Endothelial cell of umbilical vein (primary cell): Measurements from ENCODE around the gene C10orf105. TPM values are rescaled to one million over a fixed set of nuclear protein-coding genes. Genes with fewer than 3 reads are reported as not detected.

Source experiments
- BruUV-seq: library from RNA; stranded (reverse); fragments of 400-500 nt; replicated peaks from 2 replicates; lab custom pipeline; 2021; lab: Mats Ljungman, UMichigan
- CTCF ChIA-PET: fragments of 300-600, 350-600 bp; sonication (Branson Sonifier 250); formaldehyde crosslinking; loops from one replicate; lab custom pipeline; 2021; ENCODE audit warnings: antibody characterized with exemption, inconsistent platforms; lab: Charles Lee
- POLR2A ChIA-PET: fragments of 300-600, 350-600 bp; sonication (Branson Sonifier 250); formaldehyde crosslinking; loops from one replicate; lab custom pipeline; 2021; ENCODE audit warnings: antibody characterized with exemption, inconsistent platforms; lab: Charles Lee
- DNase-seq: peaks from one replicate; pipeline ENCODE4 v3.0.0-alpha.2; 2011; ENCODE audit warnings: low read depth, low spot score
- FAIRE-seq: peaks from 2 replicates; lab custom pipeline; 2011; peaks lifted over from hg19 to GRCh38; lab: Jason Lieb, UNC
- H2AFZ ChIP-seq: 2 replicates; pipeline ENCODE4 v1.6.0; 2012; ENCODE audit warnings: low read depth, low read length, control low read depth, inconsistent platforms
- H3K27ac ChIP-seq: 2 replicates; pipeline ENCODE4 v1.5.1; 2011; ENCODE audit warnings: low read depth, mild to moderate bottlenecking, control low read depth, low read length, moderate library complexity; ENCODE audit not compliant: insufficient read depth
- H3K27me3 ChIP-seq, 2 experiments: 2 replicates each; pipeline versions ENCODE4 v1.6.0 to v1.6.1; 2011; ENCODE audit warnings: low read length in 2 of 2, mixed read lengths in 1 of 2; ENCODE audit not compliant: control insufficient read depth in 2 of 2, insufficient read depth in 2 of 2
- H3K36me3 ChIP-seq, 2 experiments: 2 replicates in 1 of 2; 3 replicates in 1 of 2; pipeline ENCODE4 v1.5.1; 2011; ENCODE audit warnings: low read length in 2 of 2, mild to moderate bottlenecking in 1 of 2, moderate library complexity in 1 of 2; ENCODE audit not compliant: control insufficient read depth in 2 of 2, insufficient read depth in 2 of 2; ENCODE audit errors: extremely low read depth in 1 of 2
- H3K4me1 ChIP-seq: 3 replicates; pipeline ENCODE4 v1.5.1; 2011; ENCODE audit warnings: mild to moderate bottlenecking, low read length; ENCODE audit not compliant: control insufficient read depth, insufficient read depth; ENCODE audit errors: extremely low read depth
- H3K4me2 ChIP-seq: 2 replicates; pipeline ENCODE4 v1.6.1; 2011; ENCODE audit warnings: low read length, control low read depth, mixed read lengths; ENCODE audit not compliant: insufficient read depth
- H3K4me3 ChIP-seq, 3 experiments: fragments of 200-600 bp in 1 of 3; sonication (generic), shearing (Covaris generic) in 1 of 3; replicated peaks in 1 of 3; 2 replicates each; pipeline ENCODE4 v1.5.1; 2011 to 2016; ENCODE audit warnings: control low read depth in 3 of 3, low read length in 3 of 3, mild to moderate bottlenecking in 2 of 3, inconsistent platforms in 1 of 3, low read depth in 1 of 3, moderate library complexity in 1 of 3; ENCODE audit not compliant: insufficient read depth in 1 of 3
- H3K79me2 ChIP-seq: 2 replicates; pipeline ENCODE4 v1.6.0; 2012; ENCODE audit warnings: low read length, inconsistent platforms; ENCODE audit not compliant: control insufficient read depth, insufficient read depth
- H3K9ac ChIP-seq: replicated peaks from 2 replicates; pipeline ENCODE3; 2011; ENCODE audit warnings: low read length, control low read depth; ENCODE audit not compliant: insufficient read depth; ENCODE audit errors: extremely low read depth
- H3K9me1 ChIP-seq: replicated peaks from 3 replicates; pipeline ENCODE4 v1.6.0; 2011; ENCODE audit warnings: mild to moderate bottlenecking, low read length; ENCODE audit not compliant: control insufficient read depth, insufficient read depth; ENCODE audit errors: extremely low read depth
- H3K9me3 ChIP-seq: replicated peaks from 2 replicates; pipeline ENCODE4 v1.5.1; 2012; ENCODE audit warnings: low read length, inconsistent platforms; ENCODE audit not compliant: control insufficient read depth, insufficient read depth
- H4K20me1 ChIP-seq: replicated peaks from 2 replicates; pipeline ENCODE3; 2011; ENCODE audit warnings: mild to moderate bottlenecking, low read length; ENCODE audit not compliant: control insufficient read depth, insufficient read depth; ENCODE audit errors: extremely low read depth
- EZH2 ChIP-seq: IDR thresholded peaks from 2 replicates; pipeline ENCODE4 v1.6.1; 2012; ENCODE audit warnings: borderline replicate concordance, low read depth, mild to moderate bottlenecking, moderate library complexity, low read length, inconsistent platforms; ENCODE audit not compliant: severe bottlenecking
- FOS ChIP-seq: IDR thresholded peaks from 2 replicates; pipeline ENCODE4 v1.6.1; 2011; ENCODE audit warnings: mild to moderate bottlenecking, low read length, moderate library complexity, borderline replicate concordance; ENCODE audit not compliant: insufficient read depth
- GATA2 ChIP-seq: IDR thresholded peaks from 2 replicates; pipeline ENCODE4 v1.7.0; 2011; ENCODE audit warnings: low read depth, mild to moderate bottlenecking, moderate library complexity, mixed read lengths, low read length; ENCODE audit not compliant: insufficient read length, insufficient read depth
- MYC ChIP-seq: IDR thresholded peaks from one replicate; pipeline ENCODE4 v1.6.1; 2011; ENCODE audit warnings: mild to moderate bottlenecking, low read depth, low read length
- dilution Hi-C: fragments of 300-500 bp; cut with MboI; formaldehyde crosslinking; loops from one replicate; pipeline ENCODE4 v1.15.0; 2019; ENCODE audit warnings: low sequenced_read_pairs; ENCODE audit not compliant: extremely low pct_ligation_motif_present
- intact Hi-C: fragments of 100-400 bp; cut with micrococcal nuclease; formaldehyde crosslinking; loops from one replicate; pipeline ENCODE4 v1.10.0; 2022
- polyA plus RNA-seq, 4 experiments: library from polyadenylated mRNA; depleted of rRNA in 3 of 4; stranded (reverse) in 3 of 4; unstranded in 1 of 4; fragments of >200 nt; gene quantifications; 2 replicates each; pipeline versions ENCODE4 v1.2.1 to v1.2.3, GENCODE V29; 2011 to 2012; ENCODE audit warnings: missing spikeins in 1 of 4
- total RNA-seq: library from RNA; stranded (reverse); gene quantifications from 2 replicates; pipeline ENCODE4 v1.2.3, GENCODE V29; 2021
- TF ChIP-seq, protein P1 (sequence below), 2 donors: IDR thresholded peaks; 1 replicate in 1 of 2; 2 replicates in 1 of 2; pipeline ENCODE4 v1.5.1; 2011; ENCODE audit warnings: low read length in 2 of 2, mild to moderate bottlenecking in 2 of 2, moderate library complexity in 2 of 2, control low read depth in 1 of 2, inconsistent platforms in 1 of 2, low read depth in 1 of 2; ENCODE audit not compliant: insufficient read depth in 1 of 2; ENCODE audit errors: extremely low read depth in 1 of 2

Gene C10orf105
- total and polyA plus RNA-seq, 2 donors (not counting 3 experiments of a cell fraction or from before 2014, with no cell fraction given), result not detected

DNA sequence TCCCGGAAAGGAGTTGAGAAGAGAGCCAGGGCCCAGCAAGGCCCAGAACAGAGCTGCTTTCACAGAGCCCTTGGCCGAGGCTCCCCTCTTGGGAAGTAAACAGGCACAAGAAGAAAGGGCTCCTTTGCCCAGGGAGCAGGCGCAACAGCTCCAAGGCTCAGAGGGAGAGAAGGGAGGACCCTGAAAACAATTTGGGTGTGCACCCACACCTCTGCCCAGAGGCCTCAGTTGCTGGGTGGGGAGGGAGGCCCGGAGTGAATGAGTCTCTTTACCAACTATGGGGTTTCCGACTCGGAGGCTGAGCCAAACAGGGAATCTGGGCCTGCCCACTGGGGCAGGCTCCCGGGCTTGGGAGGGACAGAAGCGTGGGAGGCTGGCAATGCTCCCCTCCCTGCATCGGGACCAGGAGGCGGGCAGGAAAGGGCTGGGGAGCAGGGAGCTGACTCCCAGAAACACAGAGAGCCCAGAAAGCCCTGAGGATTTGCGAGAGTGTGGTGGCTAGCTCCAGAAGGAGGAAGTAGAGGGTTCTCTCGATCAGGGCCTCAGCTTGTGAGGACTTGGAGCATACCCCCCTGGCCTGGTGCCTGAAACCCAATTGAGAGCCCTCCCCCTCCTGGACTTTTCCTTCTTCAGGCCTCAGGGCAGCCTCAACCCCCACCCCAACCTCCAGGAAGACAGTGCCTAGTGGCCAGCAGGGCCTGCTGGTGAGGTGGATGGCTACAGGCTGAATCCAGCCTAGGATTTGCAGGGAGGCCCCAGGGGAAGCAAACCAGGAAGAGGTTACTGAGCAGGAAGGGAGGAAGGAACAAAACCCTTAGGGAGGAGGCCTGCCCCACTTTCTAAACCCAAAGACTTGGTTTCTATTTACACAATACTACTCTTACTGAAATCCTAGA is 6.2 kb downstream of the C10orf105 start:
- POLR2A ChIA-PET, result no interaction called here
- CTCF ChIA-PET, result interaction anchor here (1.0 to 3.1 kb wide), 4 partner anchors 18 to 395 kb away, joined by 3 to 20 read pairs (median 4); partner anchors contain the start of genes SLC29A3 and VSIR
- Histone ChIP-seq H3K27ac (no peak overlapping the region), H3K4me3 (no peak overlapping the region), H3K4me2 (no peak overlapping the region), H4K20me1 (no peaks in the 10 kb centered on the region), H3K4me1 (peaks cover 3% of the 10 kb centered on the region), H2AFZ (peak overlapping the region; percentile 17), H3K36me3 (no peaks in the 10 kb centered on the region), H3K9me1 (no peaks in the 10 kb centered on the region), H3K9me3 (no peaks in the 10 kb centered on the region), H3K27me3 (peaks cover 0 to 2% of the 10 kb centered on the region in 2 experiments), H3K79me2 (no peaks in the 10 kb centered on the region), H3K9ac (no peak overlapping the region)
- no TSS peak for BruUV-seq
- intact Hi-C loops, result loop anchor here (5.0 kb wide), 1 partner anchor 99 kb away; no protein-coding TSS in a partner anchor
- DNase-seq (peak; percentile 26), FAIRE-seq (peak; percentile 56)
- TF ChIP-seq EZH2 (no peak), GATA2 (no peak), FOS (no peak), MYC (no peak)
- TF ChIP-seq, protein P1, sequence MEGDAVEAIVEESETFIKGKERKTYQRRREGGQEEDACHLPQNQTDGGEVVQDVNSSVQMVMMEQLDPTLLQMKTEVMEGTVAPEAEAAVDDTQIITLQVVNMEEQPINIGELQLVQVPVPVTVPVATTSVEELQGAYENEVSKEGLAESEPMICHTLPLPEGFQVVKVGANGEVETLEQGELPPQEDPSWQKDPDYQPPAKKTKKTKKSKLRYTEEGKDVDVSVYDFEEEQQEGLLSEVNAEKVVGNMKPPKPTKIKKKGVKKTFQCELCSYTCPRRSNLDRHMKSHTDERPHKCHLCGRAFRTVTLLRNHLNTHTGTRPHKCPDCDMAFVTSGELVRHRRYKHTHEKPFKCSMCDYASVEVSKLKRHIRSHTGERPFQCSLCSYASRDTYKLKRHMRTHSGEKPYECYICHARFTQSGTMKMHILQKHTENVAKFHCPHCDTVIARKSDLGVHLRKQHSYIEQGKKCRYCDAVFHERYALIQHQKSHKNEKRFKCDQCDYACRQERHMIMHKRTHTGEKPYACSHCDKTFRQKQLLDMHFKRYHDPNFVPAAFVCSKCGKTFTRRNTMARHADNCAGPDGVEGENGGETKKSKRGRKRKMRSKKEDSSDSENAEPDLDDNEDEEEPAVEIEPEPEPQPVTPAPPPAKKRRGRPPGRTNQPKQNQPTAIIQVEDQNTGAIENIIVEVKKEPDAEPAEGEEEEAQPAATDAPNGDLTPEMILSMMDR (IDR thresholded peaks at IDR 0.05; ENCODE audit: extremely low read depth in 1 of 2, insufficient read depth in 1 of 2, low read depth in 1 of 2, low read length in 2 of 2), result peak in 1 of 2 donors; percentile 10
- dilution Hi-C loops, result no loop called here
